Measurements from ENCODE around the gene CDH13.

DNA sequence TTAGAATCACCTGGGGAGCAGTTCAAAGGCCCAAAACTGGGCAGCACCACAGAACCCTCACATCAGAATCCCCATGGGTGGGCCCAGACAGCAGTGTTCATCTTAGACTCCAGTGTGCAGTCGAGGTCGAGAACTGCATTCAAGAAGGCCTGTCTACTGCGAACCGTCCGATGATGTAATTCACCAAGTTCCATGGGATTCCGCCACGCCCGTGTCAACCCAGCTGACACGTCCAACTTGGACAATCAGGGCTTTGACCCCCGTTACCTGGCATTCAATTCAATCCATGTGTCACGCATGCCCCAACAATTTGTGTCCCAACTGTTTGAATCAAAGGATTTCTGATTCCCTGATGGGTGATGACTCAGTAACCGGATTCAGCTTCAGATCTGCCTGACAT, 1190.3 kb downstream of the CDH13 start:
- TF ChIP-seq CTCF (IDR thresholded peaks at IDR 0.05) = no peak
- TF ChIP-seq POLR2A (IDR thresholded peaks at IDR 0.05) = no peak

Data from body of pancreas (tissue), 4 donors.